GM13976 (cell line): Measurements from ENCODE around the gene BRAF.

ENCODE experiments used
- DNase-seq: peaks from one replicate; pipeline ENCODE4 v3.0.0; 2012; ENCODE audit warnings: low spot score
- CTCF ChIP-seq: IDR thresholded peaks from 2 replicates; pipeline ENCODE4 v1.5.1; 2012; ENCODE audit warnings: borderline replicate concordance, mild to moderate bottlenecking; ENCODE audit not compliant: insufficient read depth; ENCODE audit errors: extremely low read depth, missing control alignments, control extremely low read depth
- in situ Hi-C: fragments of 300-500 bp; cut with MboI; formaldehyde crosslinking; loops from one replicate; pipeline ENCODE4 v1.12.0; 2022; ENCODE audit warnings: low sequenced_read_pairs, mixed read lengths, inconsistent platforms; ENCODE audit not compliant: unreplicated experiment

BRAF gene

GRCh38 chr7:140684066-140684950, 240.4 kb downstream of the BRAF start:
- in situ Hi-C loops, result no loop called here
- TF ChIP-seq CTCF, result no peak
- peak; percentile 11 for DNase-seq

GRCh38 chr7:140683657-140684056, 241.1 kb downstream of the BRAF start:
- DNase-seq, result peak; percentile 15
- in situ Hi-C loops, result no loop called here
- no peak for TF ChIP-seq CTCF

GRCh38 chr7:140681766-140682165, 243.0 kb downstream of the BRAF start:
- TF ChIP-seq CTCF, result no peak
- in situ Hi-C loops, result no loop called here
- DNase-seq, result no peak

GRCh38 chr7:140680886-140681285, 243.8 kb downstream of the BRAF start:
- in situ Hi-C loops, result no loop called here
- DNase-seq, result no peak
- TF ChIP-seq CTCF, result no peak

GRCh38 chr7:140679186-140679585, 245.5 kb downstream of the BRAF start:
- in situ Hi-C loops, result no loop called here
- DNase-seq, result no peak
- TF ChIP-seq CTCF, result no peak

GRCh38 chr7:140678816-140679130, 246.0 kb downstream of the BRAF start:
- in situ Hi-C loops, result no loop called here
- TF ChIP-seq CTCF, result no peak
- no peak for DNase-seq

- no peak for TF ChIP-seq CTCF
- in situ Hi-C loops, result no loop called here
These were observed 246.5 kb downstream of the BRAF start for GRCh38 chr7:140678081-140678815.

More at GRCh38 chr7:140678081-140678815, 246.5 kb downstream of the BRAF start:
- no peak for DNase-seq
